Testis (tissue), 3 donors: ENCODE measurements around the gene KANK3. TPM values are rescaled to one million over a fixed set of nuclear protein-coding genes. Genes with fewer than 3 reads are reported as not detected.

ENCODE experiments used
- DNase-seq: peaks from one replicate; pipeline ENCODE4 v3.0.0-alpha.2; 2019
- H3K27ac ChIP-seq, 2 donors: fragments of 200-600 bp; sonication (generic); one replicate each; pipeline ENCODE4 v1.5.1; 2019
- H3K27me3 ChIP-seq: fragments of 200-600 bp; sonication (generic); one replicate; pipeline ENCODE4 v1.5.1; 2019
- H3K36me3 ChIP-seq: fragments of 200-600 bp; sonication (generic); one replicate; pipeline ENCODE4 v1.5.1; 2017; ENCODE audit warnings: low read depth; ENCODE audit errors: missing control alignments
- H3K4me1 ChIP-seq: fragments of 200-600 bp; sonication (generic); one replicate; pipeline ENCODE4 v1.5.1; 2019
- H3K4me3 ChIP-seq, 2 donors: fragments of 200-600 bp; sonication (generic); one replicate each; pipeline ENCODE4 v1.5.1; 2017 to 2019
- H3K9me3 ChIP-seq: fragments of 200-600 bp; sonication (generic); one replicate; pipeline ENCODE4 v1.5.1; 2017
- CTCF ChIP-seq, 3 experiments: fragments of 450-650 bp in 2 of 3; fragments of 200-600 bp in 1 of 3; sonication (generic) in 1 of 3; IDR thresholded peaks; one replicate each; pipeline ENCODE4 v1.5.1; 2016 to 2019; ENCODE audit warnings: antibody characterized with exemption in 3 of 3, mild to moderate bottlenecking in 2 of 3, moderate library complexity in 1 of 3
- POLR2A ChIP-seq: fragments of 450-650 bp; IDR thresholded peaks from one replicate; pipeline ENCODE4 v1.6.1; 2017; ENCODE audit warnings: antibody characterized with exemption, mild to moderate bottlenecking, moderate library complexity
- WGBS, 2 donors: methylation state at CpG; one replicate each; pipeline ENCODE4 v1.1.5; 2018; 5-methylcytosine and 5-hydroxymethylcytosine counted together
- intact Hi-C: fragments of 100-400 bp; cut with DNase I; formaldehyde crosslinking; loops from one replicate; pipeline ENCODE4 v1.15.1; 2023; ENCODE audit warnings: low total_unique reads
- polyA plus RNA-seq: library from polyadenylated mRNA; stranded (reverse); fragments of 350-450 nt; fragmentation: Illumina TruSeq; extraction: RNeasy Lipid Tissue Mini Kit (QIAGEN cat#74804); gene quantifications from one replicate; pipeline ENCODE4 v1.2.3, GENCODE V29; 2014; ENCODE audit warnings: low read depth, low replicate concordance; ENCODE audit not compliant: insufficient read depth
- total RNA-seq, 2 donors: library from RNA; depleted of rRNA; stranded (reverse); fragments of >200 nt; gene quantifications; one replicate each; pipeline ENCODE4 v1.2.3, GENCODE V29; 2016

KANK3 gene
- total and polyA plus RNA-seq, 3 donors from 2014 or later = 4.1 to 13.2 (median 7.1) TPM

- Histone ChIP-seq H3K4me1 (peaks cover 10% of the 10 kb centered on the region), H3K9me3 (no peaks in the 10 kb centered on the region), H3K4me3 (no peak overlapping the region), H3K27me3 (no peaks in the 10 kb centered on the region), H3K27ac (no peak overlapping the region), H3K36me3 (no peaks in the 10 kb centered on the region)
- no peak for TF ChIP-seq CTCF (IDR thresholded peaks at IDR 0.05)
- no peak for TF ChIP-seq POLR2A
- DNase-seq = no peak
- intact Hi-C loops = no loop called here
- 82 to 94% methylated on average over 3 of the region's 3 CpGs for WGBS, 2 donors
These were observed 13.1 kb downstream of the KANK3 start for GRCh38 chr19:8329996-8330395.

GRCh38 chr19:8325454-8325853, 17.6 kb downstream of the KANK3 start:
- Histone ChIP-seq H3K27me3 (no peaks in the 10 kb centered on the region), H3K27ac (no peak overlapping the region), H3K4me1 (peaks cover 12% of the 10 kb centered on the region), H3K9me3 (no peaks in the 10 kb centered on the region), H3K4me3 (no peak overlapping the region), H3K36me3 (no peaks in the 10 kb centered on the region)
- no peak for TF ChIP-seq CTCF (IDR thresholded peaks at IDR 0.05)
- no peak for TF ChIP-seq POLR2A
- WGBS, 2 donors = 94 to 97% methylated on average over 3 of the region's 3 CpGs
- intact Hi-C loops = no loop called here
- DNase-seq = no peak

- TF ChIP-seq POLR2A (no peak), CTCF (IDR thresholded peaks at IDR 0.05) (no peak)
- Histone ChIP-seq H3K4me3 (no peak overlapping the region), H3K9me3 (no peaks in the 10 kb centered on the region), H3K4me1 (peaks cover 18% of the 10 kb centered on the region), H3K27me3 (no peaks in the 10 kb centered on the region), H3K27ac (no peak overlapping the region), H3K36me3 (no peaks in the 10 kb centered on the region)
- intact Hi-C loops = no loop called here
- 80 to 83% methylated on average over 6 to 17 of the region's 17 CpGs for WGBS, 2 donors
- DNase-seq = no peak
These were observed 18.6 kb downstream of the KANK3 start for GRCh38 chr19:8324186-8325050.

- Histone ChIP-seq H3K4me1 (peaks cover 18% of the 10 kb centered on the region), H3K36me3 (no peaks in the 10 kb centered on the region), H3K27me3 (no peaks in the 10 kb centered on the region), H3K4me3 (no peak overlapping the region), H3K27ac (no peak overlapping the region), H3K9me3 (no peaks in the 10 kb centered on the region)
- TF ChIP-seq CTCF (IDR thresholded peaks at IDR 0.05) (no peak), POLR2A (no peak)
- WGBS, 2 donors = 88 to 100% methylated on average over 1 of the region's 1 CpG
- intact Hi-C loops = no loop called here
- DNase-seq = no peak
These were observed 19.3 kb downstream of the KANK3 start for GRCh38 chr19:8323781-8324185.

GRCh38 chr19:8322638-8322997, 20.4 kb downstream of the KANK3 start:
- Histone ChIP-seq H3K36me3 (no peaks in the 10 kb centered on the region), H3K27ac (no peak overlapping the region), H3K9me3 (no peaks in the 10 kb centered on the region), H3K4me1 (peaks cover 18% of the 10 kb centered on the region), H3K4me3 (no peak overlapping the region), H3K27me3 (no peaks in the 10 kb centered on the region)
- no peak for DNase-seq
- intact Hi-C loops = no loop called here
- TF ChIP-seq CTCF (IDR thresholded peaks at IDR 0.05) (no peak), POLR2A (no peak)
- WGBS, 2 donors = 54 to 70% methylated on average over 7 of the region's 7 CpGs
